Transverse colon (tissue), 4 donors: ENCODE results near the gene NBPF1. TPM values are rescaled to one million over a fixed set of nuclear protein-coding genes. Genes with fewer than 3 reads are reported as not detected.
"Not testable (repeated sequence)": the region's sequence is repeated elsewhere in the genome, so short reads cannot be mapped to it uniquely, and the experiment has no call there.

Source experiments
- DNase-seq: peaks from one replicate; pipeline ENCODE4 v3.0.0-alpha.2; 2019
- H3K27ac ChIP-seq, 4 donors: fragments of 200-600 bp; sonication (generic); 2 replicates each; pipeline ENCODE4 v1.5.1; 2016 to 2018; ENCODE audit warnings: inconsistent platforms in 4 of 4
- H3K27me3 ChIP-seq: fragments of 200-600 bp; sonication (generic); 2 replicates; pipeline ENCODE4 v1.5.1; 2017; ENCODE audit warnings: inconsistent platforms
- H3K36me3 ChIP-seq, 4 donors: fragments of 200-600 bp; sonication (generic); 2 replicates each; pipeline ENCODE4 v1.5.1; 2017 to 2019; ENCODE audit warnings: inconsistent platforms in 4 of 4
- H3K4me1 ChIP-seq, 4 donors: fragments of 200-600 bp; sonication (generic); 2 replicates each; pipeline ENCODE4 v1.5.1; 2017 to 2020; ENCODE audit warnings: inconsistent platforms in 4 of 4
- H3K4me3 ChIP-seq, 4 donors: fragments of 200-600 bp; sonication (generic); 1 replicate in 1 of 4; 2 replicates in 3 of 4; pipeline versions ENCODE4 v1.5.1 to v1.6.1; 2017 to 2019; ENCODE audit warnings: inconsistent platforms in 4 of 4
- H3K9me3 ChIP-seq, 2 donors: fragments of 200-600 bp; sonication (generic); 2 replicates each; pipeline ENCODE4 v1.5.1; 2017 to 2019; ENCODE audit warnings: inconsistent platforms in 2 of 2
- WGBS, 2 donors: methylation state at CpG; one replicate each; pipeline ENCODE4 v1.1.5; 2018; ENCODE audit warnings: low coverage in 1 of 2; 5-methylcytosine and 5-hydroxymethylcytosine counted together
- in situ Hi-C, 4 donors: fragments of 200-750 bp; cut with MboI; loops; one replicate each; pipeline versions ENCODE4 v1.15.0 to v1.15.1; 2017; ENCODE audit warnings: low sequenced_read_pairs in 3 of 4, low pct_ligation_motif_present in 1 of 4, low pct_unique_long_range_greater_than_20kb in 1 of 4
- intact Hi-C: fragments of 100-400 bp; cut with DNase I; formaldehyde crosslinking; loops from one replicate; pipeline ENCODE4 v1.15.1; 2023; ENCODE audit warnings: low total_unique reads
- total RNA-seq, 4 donors: library from RNA; depleted of rRNA; stranded (reverse); fragments of >200 nt; gene quantifications; one replicate each; pipeline ENCODE4 v1.1.0, GENCODE V29; 2016

NBPF1 gene
- total RNA-seq, 4 donors from 2014 or later: 70.1 to 178 (median 148) TPM

- in situ Hi-C loops, H3K27ac ChIP-seq, DNase-seq, intact Hi-C loops, H3K36me3 ChIP-seq, H3K4me1 ChIP-seq, H3K9me3 ChIP-seq: not testable (repeated sequence)
- 52 to 90% methylated on average over 2 to 27 of the region's 34 CpGs for WGBS, 2 donors
- H3K27me3 ChIP-seq: peaks cover 54% of the 10 kb centered on the region
- peak overlapping the region in 1 of 4 donors; percentile 8 for H3K4me3 ChIP-seq
Measured at GRCh38 chr1:16535487-16535886, 77.9 kb downstream of the NBPF1 start.

DNA sequence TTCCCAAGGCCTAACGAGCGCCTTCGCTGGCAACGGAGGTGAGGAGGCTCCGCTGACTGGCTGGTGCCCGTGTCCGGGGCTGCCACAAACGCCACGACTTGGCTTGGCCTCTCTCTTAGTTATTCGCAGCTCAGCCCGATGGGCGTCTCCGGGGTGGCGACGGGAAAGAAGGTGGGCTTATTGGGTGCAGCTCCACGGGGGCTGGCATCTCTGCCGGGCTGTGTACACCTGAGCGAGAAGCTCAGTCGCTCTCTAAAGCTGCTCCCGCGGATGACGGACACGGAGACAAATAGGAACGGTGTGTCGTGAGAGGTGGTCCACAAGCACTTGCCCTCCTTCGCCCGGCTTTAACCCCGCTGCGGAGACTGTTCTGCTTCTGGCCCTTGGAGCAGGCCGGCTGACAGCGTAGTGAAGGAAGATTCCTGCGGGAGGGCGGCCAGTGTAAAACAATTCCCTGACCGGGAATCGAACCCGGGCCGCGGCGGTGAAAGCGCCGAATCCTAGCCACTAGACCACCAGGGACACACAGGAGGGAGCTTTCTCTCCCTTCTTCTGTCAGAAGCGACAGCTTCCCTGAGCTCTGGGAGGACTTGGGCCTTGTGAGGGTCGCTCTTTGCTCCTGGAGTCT is 78.4 kb downstream of the NBPF1 start:
- H3K27ac ChIP-seq, H3K36me3 ChIP-seq, H3K4me1 ChIP-seq, intact Hi-C loops, H3K9me3 ChIP-seq, in situ Hi-C loops: not testable (repeated sequence)
- DNase-seq: peak; percentile 47
- WGBS, 2 donors: 22% methylated on average over 25 of the region's 43 CpGs; no CpG with 5 or more reads in 1 of the 2 donors
- Histone ChIP-seq H3K4me3 (peak overlapping the region in 1 of 4 donors; percentile 8), H3K27me3 (peaks cover 59% of the 10 kb centered on the region)

GRCh38 chr1:16534239-16534828 is 79.0 kb downstream of the NBPF1 start:
- H3K27ac ChIP-seq, H3K4me3 ChIP-seq, intact Hi-C loops, H3K36me3 ChIP-seq, H3K4me1 ChIP-seq, DNase-seq, in situ Hi-C loops, H3K9me3 ChIP-seq: not testable (repeated sequence)
- WGBS, 2 donors: 14 to 51% methylated on average over 15 to 36 of the region's 44 CpGs
- peaks cover 62% of the 10 kb centered on the region for H3K27me3 ChIP-seq

DNA sequence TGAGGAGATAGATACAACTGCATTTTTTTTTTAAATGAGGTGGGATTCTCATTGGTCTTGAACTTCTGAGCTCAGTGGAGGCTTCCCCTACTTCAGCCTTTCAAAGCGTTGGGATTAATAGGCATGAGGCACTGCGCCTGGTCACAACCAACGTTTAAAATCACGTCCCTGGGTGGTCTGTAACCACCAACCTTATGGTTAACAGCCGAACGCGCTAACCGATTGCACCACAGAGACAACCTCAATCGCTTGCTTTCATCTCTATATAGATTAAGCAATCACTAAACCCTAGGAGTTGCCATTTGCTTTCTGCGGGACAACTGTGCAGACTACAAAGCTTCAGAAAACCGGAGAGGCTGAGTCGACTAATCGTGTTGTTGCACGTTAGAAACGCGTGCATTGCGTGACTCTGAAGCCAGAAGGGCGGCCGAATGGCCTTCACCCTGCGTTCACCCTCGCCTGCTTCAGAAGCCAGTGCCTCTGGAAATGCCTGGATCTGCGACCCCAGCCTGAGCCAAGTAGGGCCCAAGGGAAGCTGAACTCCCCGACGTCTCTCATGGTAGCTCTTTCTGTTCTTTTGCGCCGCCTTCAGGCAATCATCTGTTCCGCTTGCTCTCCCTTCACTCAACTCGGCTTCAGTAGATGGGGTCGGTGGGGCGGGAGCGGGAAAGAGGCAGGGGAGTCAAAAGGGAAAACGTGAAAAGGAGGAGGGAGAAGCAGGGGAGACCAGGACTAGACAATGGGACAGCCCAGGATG is 81.0 kb downstream of the NBPF1 start:
- intact Hi-C loops, in situ Hi-C loops, H3K4me1 ChIP-seq, DNase-seq, H3K36me3 ChIP-seq, H3K4me3 ChIP-seq, H3K9me3 ChIP-seq, H3K27ac ChIP-seq: not testable (repeated sequence)
- H3K27me3 ChIP-seq: peaks cover 67% of the 10 kb centered on the region
- WGBS, 2 donors: 49% methylated on average over 32 of the region's 32 CpGs; no CpG with 5 or more reads in 1 of the 2 donors

DNA sequence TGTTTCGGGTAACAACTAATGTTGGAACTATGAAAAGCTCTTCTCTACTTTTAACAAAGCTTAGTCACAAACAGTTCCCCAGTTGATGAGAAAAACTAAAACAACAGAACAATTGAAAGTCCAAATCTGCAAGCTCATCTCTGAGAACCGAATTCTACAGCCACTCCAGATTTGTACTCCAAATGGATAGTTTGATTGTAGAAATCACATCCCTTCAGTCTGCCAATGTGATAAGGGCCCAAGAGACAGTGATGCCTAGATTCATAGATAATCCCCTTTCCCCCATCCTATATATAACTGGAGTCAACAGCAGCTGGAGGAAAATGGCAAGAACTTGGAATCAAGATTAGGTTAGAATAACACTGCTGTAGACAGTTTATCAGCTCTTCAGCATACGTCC is 85.0 kb downstream of the NBPF1 start:
- H3K27me3 ChIP-seq: peaks cover 59% of the 10 kb centered on the region
- H3K4me1 ChIP-seq, DNase-seq, in situ Hi-C loops, H3K4me3 ChIP-seq, H3K9me3 ChIP-seq, intact Hi-C loops, H3K36me3 ChIP-seq, H3K27ac ChIP-seq: not testable (repeated sequence)
- WGBS, 2 donors: 79 to 100% methylated on average over 2 to 3 of the region's 3 CpGs

GRCh38 chr1:16525769-16526168 is 87.6 kb downstream of the NBPF1 start:
- H3K27ac ChIP-seq, H3K36me3 ChIP-seq, H3K9me3 ChIP-seq, H3K4me1 ChIP-seq, intact Hi-C loops, DNase-seq, in situ Hi-C loops, H3K4me3 ChIP-seq: not testable (repeated sequence)
- peaks cover 53% of the 10 kb centered on the region for H3K27me3 ChIP-seq

GRCh38 chr1:16521679-16522078 is 91.7 kb downstream of the NBPF1 start:
- H3K27ac ChIP-seq, intact Hi-C loops, H3K9me3 ChIP-seq, H3K4me3 ChIP-seq, in situ Hi-C loops, H3K36me3 ChIP-seq, DNase-seq, H3K4me1 ChIP-seq: not testable (repeated sequence)
- H3K27me3 ChIP-seq: peaks cover 67% of the 10 kb centered on the region
- 44 to 53% methylated on average over 4 to 5 of the region's 5 CpGs for WGBS, 2 donors
